HCT116 (cell line): Measurements from ENCODE around the gene ATP5F1E. TPM values are rescaled to one million over a fixed set of nuclear protein-coding genes. Genes with fewer than 3 reads are reported as not detected.

Experiments used
- ATAC-seq: fragments of 200-7000 bp; cut with Tn5 transposase; 2 replicates; pipeline ENCODE4 v1.9.1; 2020; ENCODE audit warnings: mild to moderate bottlenecking, moderate library complexity
- BruUV-seq: library from RNA; stranded (reverse); fragments of 400-500 nt; replicated peaks from 2 replicates; lab custom pipeline; 2021; lab: Mats Ljungman, UMichigan
- CTCF ChIA-PET: fragments of 300-600 bp; sonication (Branson Sonifier 250); formaldehyde crosslinking; loops from one replicate; lab custom pipeline; 2021; ENCODE audit warnings: antibody characterized with exemption; lab: Charles Lee
- POLR2A ChIA-PET: fragments of 300-600, 350-600 bp; sonication (Branson Sonifier 250); formaldehyde crosslinking; loops from one replicate; lab custom pipeline; 2021; ENCODE audit warnings: antibody characterized with exemption; lab: Charles Lee
- RAD21 ChIA-PET, 2 experiments: fragments of 300-600 bp; sonication (Branson Sonifier 250); formaldehyde crosslinking; loops; one replicate each; lab custom pipeline; 2023; ENCODE audit warnings: low total read pairs in 2 of 2; ENCODE audit not compliant: uncharacterized antibody in 2 of 2, unreplicated experiment in 2 of 2, low non-redundant PET in 1 of 2; lab: Charles Lee
- DNase-seq: peaks from one replicate; pipeline ENCODE4 v3.0.0-alpha.2; 2010; ENCODE audit warnings: low read depth, low spot score
- H2AFZ ChIP-seq: fragments of 200-600 bp; shearing (Covaris generic), sonication (generic); 2 replicates; pipeline ENCODE4 v1.6.1; 2017; ENCODE audit warnings: low read depth, mixed run types, mixed read lengths, antibody characterized with exemption, low read length; ENCODE audit not compliant: poor library complexity, severe bottlenecking
- H3K27ac ChIP-seq: 2 replicates; pipeline ENCODE4 v1.5.1; 2012; ENCODE audit warnings: low read depth, low read length
- H3K27me3 ChIP-seq: fragments of 200-600 bp; sonication (generic); 2 replicates; pipeline ENCODE4 v1.6.1; 2016; ENCODE audit warnings: mixed run types, low read length, mixed read lengths; ENCODE audit not compliant: insufficient read depth
- H3K36me3 ChIP-seq, 2 experiments: fragments of 200-500 bp in 1 of 2; fragments of 200-600 bp in 1 of 2; sonication (Bioruptor generic) in 1 of 2; sonication (generic) in 1 of 2; 2 replicates each; pipeline versions ENCODE4 v1.5.1 to v1.6.1; 2014 to 2016; ENCODE audit warnings: low read length in 2 of 2, inconsistent platforms in 1 of 2, mixed read lengths in 1 of 2, mixed run types in 1 of 2; ENCODE audit not compliant: insufficient read depth in 2 of 2, control insufficient read depth in 1 of 2
- H3K4me1 ChIP-seq, 2 experiments: fragments of 200-600 bp in 1 of 2; sonication (generic) in 1 of 2; 2 replicates each; pipeline versions ENCODE4 v1.5.1 to v1.6.1; 2012 to 2017; ENCODE audit warnings: low read length in 2 of 2, inconsistent platforms in 1 of 2, mild to moderate bottlenecking in 1 of 2, mixed read lengths in 1 of 2, mixed run types in 1 of 2, moderate library complexity in 1 of 2; ENCODE audit not compliant: insufficient read depth in 2 of 2, control insufficient read depth in 1 of 2
- H3K4me2 ChIP-seq: fragments of 200-600 bp; sonication (generic); 2 replicates; pipeline ENCODE4 v1.6.1; 2017; ENCODE audit warnings: mixed run types, low read length, mixed read lengths
- H3K4me3 ChIP-seq, 2 experiments: fragments of 200-600 bp in 1 of 2; sonication (generic) in 1 of 2; replicated peaks in 1 of 2; 2 replicates each; pipeline ENCODE4 v1.5.1; 2011 to 2016; ENCODE audit warnings: low read length in 2 of 2, control low read depth in 1 of 2, low read depth in 1 of 2, mild to moderate bottlenecking in 1 of 2, mixed read lengths in 1 of 2, mixed run types in 1 of 2
- H3K79me2 ChIP-seq: fragments of 200-600 bp; sonication (generic); 2 replicates; pipeline ENCODE4 v1.6.1; 2017; ENCODE audit warnings: mild to moderate bottlenecking, mixed run types, low read length, moderate library complexity, mixed read lengths; ENCODE audit not compliant: insufficient read depth
- H3K9ac ChIP-seq: fragments of 200-600 bp; sonication (generic); 2 replicates; pipeline ENCODE4 v1.6.1; 2016; ENCODE audit warnings: low read length, mixed read lengths
- H3K9me2 ChIP-seq: fragments of 200-600 bp; sonication (generic), shearing (Covaris generic); 2 replicates; pipeline ENCODE4 v1.6.1; 2017; ENCODE audit warnings: mixed run types, mild to moderate bottlenecking, moderate library complexity; ENCODE audit not compliant: insufficient read depth
- H3K9me3 ChIP-seq, 2 experiments: fragments of 200-500 bp in 1 of 2; fragments of 200-600 bp in 1 of 2; sonication (Bioruptor generic) in 1 of 2; sonication (generic) in 1 of 2; 2 replicates each; pipeline ENCODE4 v1.6.1; 2014 to 2017; ENCODE audit warnings: low read length in 2 of 2, mixed read lengths in 2 of 2, inconsistent platforms in 1 of 2, low read depth in 1 of 2, mild to moderate bottlenecking in 1 of 2, mixed run types in 1 of 2, moderate library complexity in 1 of 2; ENCODE audit not compliant: control insufficient read depth in 1 of 2, insufficient read depth in 1 of 2
- H4K20me1 ChIP-seq: fragments of 200-600 bp; sonication (generic), shearing (Covaris generic); 2 replicates; pipeline ENCODE4 v1.6.1; 2017; ENCODE audit warnings: mixed run types, mild to moderate bottlenecking, moderate library complexity; ENCODE audit not compliant: insufficient read depth
- CEBPB ChIP-seq: IDR thresholded peaks from 2 replicates; pipeline ENCODE4 v1.6.1; 2012; ENCODE audit warnings: low read depth
- CTCF ChIP-seq, 3 experiments: fragments of 200-600 bp in 1 of 3; sonication (generic) in 1 of 3; IDR thresholded peaks in 2 of 3; conservative IDR thresholded peaks in 1 of 3; 2 replicates each; pipeline ENCODE4 v1.5.1; 2012 to 2017; ENCODE audit warnings: low read depth in 2 of 3, low read length in 2 of 3, antibody characterized with exemption in 1 of 3, borderline replicate concordance in 1 of 3, control low read depth in 1 of 3, mild to moderate bottlenecking in 1 of 3, mixed read lengths in 1 of 3, mixed run types in 1 of 3, moderate library complexity in 1 of 3; ENCODE audit not compliant: insufficient read depth in 1 of 3
- MAX ChIP-seq: IDR thresholded peaks from 2 replicates; pipeline ENCODE4 v1.6.1; 2012
- POLR2A ChIP-seq: IDR thresholded peaks from 2 replicates; pipeline ENCODE4 v1.7.0; 2011; ENCODE audit warnings: borderline replicate concordance; ENCODE audit not compliant: insufficient read depth, insufficient read length; ENCODE audit errors: extremely low read depth
- POLR2AphosphoS5 ChIP-seq: IDR thresholded peaks from 2 replicates; pipeline ENCODE4 v1.6.1; 2011; ENCODE audit warnings: mild to moderate bottlenecking, low read depth, low read length, moderate library complexity
- RAD21 ChIP-seq: IDR thresholded peaks from 2 replicates; pipeline ENCODE4 v1.6.1; 2012; ENCODE audit warnings: low read depth, mild to moderate bottlenecking
- SP1 ChIP-seq: IDR thresholded peaks from 2 replicates; pipeline ENCODE4 v1.6.1; 2012; ENCODE audit warnings: low read depth
- SRF ChIP-seq: IDR thresholded peaks from 2 replicates; pipeline ENCODE4 v1.6.1; 2012; ENCODE audit warnings: low read depth
- TCF7L2 ChIP-seq: IDR thresholded peaks from 2 replicates; pipeline ENCODE4 v1.7.0; 2011; ENCODE audit warnings: borderline replicate concordance, inconsistent platforms; ENCODE audit not compliant: insufficient read depth, insufficient read length; ENCODE audit errors: extremely low read depth
- YY1 ChIP-seq: IDR thresholded peaks from 2 replicates; pipeline ENCODE4 v1.6.1; 2011; ENCODE audit warnings: low read length, low read depth, moderate library complexity, mild to moderate bottlenecking; ENCODE audit not compliant: insufficient replicate concordance; ENCODE audit errors: extremely low read depth
- ZFX ChIP-seq: fragments of 450-650 bp; IDR thresholded peaks from 2 replicates; pipeline ENCODE4 v1.6.1; 2017
- intact Hi-C: fragments of 100-400 bp; cut with micrococcal nuclease; formaldehyde crosslinking; loops from 2 replicates; pipeline ENCODE4 v1.10.0; 2022
- total RNA-seq: library from RNA; stranded (reverse); gene quantifications from one replicate; pipeline ENCODE4 v1.2.1, GENCODE V29; 2021; ENCODE audit not compliant: unreplicated experiment
- TF ChIP-seq, protein P1 (sequence below): IDR thresholded peaks from 2 replicates; pipeline ENCODE4 v1.6.1; 2011; ENCODE audit warnings: mild to moderate bottlenecking, low read length, moderate library complexity; ENCODE audit not compliant: insufficient replicate concordance; ENCODE audit errors: extremely low read depth
- TF ChIP-seq, protein P2 (sequence below): IDR thresholded peaks from 2 replicates; pipeline ENCODE4 v1.6.1; 2012

ATP5F1E gene
- total RNA-seq, 1 experiment from 2014 or later = 72.8 TPM

DNA sequence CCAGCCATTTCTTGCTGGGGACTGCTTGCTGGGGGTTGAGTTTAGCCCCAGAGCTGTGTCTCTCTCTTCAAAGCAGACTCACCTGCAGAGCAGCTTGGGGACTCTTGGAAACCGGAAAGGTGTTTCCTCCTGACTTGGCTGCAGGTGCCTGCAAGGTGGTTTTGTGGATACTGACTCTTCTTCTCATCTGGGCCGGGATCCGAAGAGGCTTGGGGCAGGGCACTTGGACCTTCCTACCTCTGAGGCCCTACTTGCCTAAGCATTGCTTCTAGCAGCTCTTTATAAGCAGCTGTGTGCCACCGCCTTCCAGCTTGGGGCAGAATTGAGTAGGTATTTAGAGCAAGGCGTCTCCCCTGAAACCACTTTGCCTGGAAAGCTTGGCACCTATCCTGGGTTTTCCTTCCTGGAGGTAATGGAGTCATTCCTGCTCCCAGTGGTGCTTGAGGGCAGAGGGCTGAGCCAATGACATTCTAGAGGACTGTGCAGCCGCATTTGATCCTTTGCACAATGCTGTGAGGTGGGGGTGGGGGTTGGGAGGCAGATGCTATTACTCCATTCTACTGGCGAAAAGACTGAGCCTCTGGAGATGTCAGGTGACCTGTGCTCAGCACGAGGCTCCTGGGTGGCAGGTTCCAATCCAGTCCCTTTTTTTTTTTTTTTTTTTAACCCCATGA, 21.7 kb downstream of the ATP5F1E start:
- intact Hi-C loops = no loop called here
- TF ChIP-seq CTCF (IDR thresholded peaks at IDR 0.05 in 2 of 3, conservative IDR thresholded peaks at IDR 0.05 in 1 of 3; ENCODE audit: borderline replicate concordance in 1 of 3, insufficient read depth in 1 of 3, low read depth in 2 of 3, low read length in 2 of 3) = no peak
- TF ChIP-seq YY1 = no peak
- no peak for TF ChIP-seq SP1
- TF ChIP-seq MAX = no peak
- TF ChIP-seq ZFX = no peak
- no peak for TF ChIP-seq CEBPB
- TF ChIP-seq, protein P1, sequence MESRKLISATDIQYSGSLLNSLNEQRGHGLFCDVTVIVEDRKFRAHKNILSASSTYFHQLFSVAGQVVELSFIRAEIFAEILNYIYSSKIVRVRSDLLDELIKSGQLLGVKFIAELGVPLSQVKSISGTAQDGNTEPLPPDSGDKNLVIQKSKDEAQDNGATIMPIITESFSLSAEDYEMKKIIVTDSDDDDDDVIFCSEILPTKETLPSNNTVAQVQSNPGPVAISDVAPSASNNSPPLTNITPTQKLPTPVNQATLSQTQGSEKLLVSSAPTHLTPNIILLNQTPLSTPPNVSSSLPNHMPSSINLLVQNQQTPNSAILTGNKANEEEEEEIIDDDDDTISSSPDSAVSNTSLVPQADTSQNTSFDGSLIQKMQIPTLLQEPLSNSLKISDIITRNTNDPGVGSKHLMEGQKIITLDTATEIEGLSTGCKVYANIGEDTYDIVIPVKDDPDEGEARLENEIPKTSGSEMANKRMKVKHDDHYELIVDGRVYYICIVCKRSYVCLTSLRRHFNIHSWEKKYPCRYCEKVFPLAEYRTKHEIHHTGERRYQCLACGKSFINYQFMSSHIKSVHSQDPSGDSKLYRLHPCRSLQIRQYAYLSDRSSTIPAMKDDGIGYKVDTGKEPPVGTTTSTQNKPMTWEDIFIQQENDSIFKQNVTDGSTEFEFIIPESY = no peak
- TF ChIP-seq RAD21 = no peak
- TF ChIP-seq, protein P2, sequence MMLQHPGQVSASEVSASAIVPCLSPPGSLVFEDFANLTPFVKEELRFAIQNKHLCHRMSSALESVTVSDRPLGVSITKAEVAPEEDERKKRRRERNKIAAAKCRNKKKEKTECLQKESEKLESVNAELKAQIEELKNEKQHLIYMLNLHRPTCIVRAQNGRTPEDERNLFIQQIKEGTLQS = no peak
- TF ChIP-seq TCF7L2 = no peak
- no peak for TF ChIP-seq POLR2AphosphoS5
- TF ChIP-seq SRF = no peak
- TF ChIP-seq POLR2A = no peak
- ChIA-PET CTCF (no interaction called here), RAD21 (no interaction called here), POLR2A (interaction anchor here (1.2 kb wide), 1 partner anchor 22 kb away, joined by 4 read pairs; the partner anchor contains the start of gene ATP5F1E)
- no peaks in the 10 kb centered on the region for H3K36me3 ChIP-seq
- no peak overlapping the region for H3K9ac ChIP-seq
- H3K4me3 ChIP-seq = no peak overlapping the region
- no peak overlapping the region for H2AFZ ChIP-seq
- no peaks in the 10 kb centered on the region for H3K27me3 ChIP-seq
- H3K4me1 ChIP-seq = peaks cover 12 to 34% of the 10 kb centered on the region in 2 experiments
- DNase-seq = no peak
- BruUV-seq = no TSS peak
- H3K79me2 ChIP-seq = peaks cover 14% of the 10 kb centered on the region; the same call in 1 of the 2 replicates
- no peaks in the 10 kb centered on the region for H3K9me3 ChIP-seq
- H3K4me2 ChIP-seq = peak overlapping the region; percentile 15
- no peaks in the 10 kb centered on the region for H4K20me1 ChIP-seq
- H3K9me2 ChIP-seq = no peaks in the 10 kb centered on the region
- no peak for ATAC-seq
- no peak overlapping the region for H3K27ac ChIP-seq
